T1000 (cell line): ENCODE data around the gene LMO1.

Experiments
- DNase-seq: peaks from one replicate; lab custom pipeline; 2025; ENCODE audit warnings: mixed read lengths; lab: John Stamatoyannopoulos, UW

The LMO1 gene

DNA sequence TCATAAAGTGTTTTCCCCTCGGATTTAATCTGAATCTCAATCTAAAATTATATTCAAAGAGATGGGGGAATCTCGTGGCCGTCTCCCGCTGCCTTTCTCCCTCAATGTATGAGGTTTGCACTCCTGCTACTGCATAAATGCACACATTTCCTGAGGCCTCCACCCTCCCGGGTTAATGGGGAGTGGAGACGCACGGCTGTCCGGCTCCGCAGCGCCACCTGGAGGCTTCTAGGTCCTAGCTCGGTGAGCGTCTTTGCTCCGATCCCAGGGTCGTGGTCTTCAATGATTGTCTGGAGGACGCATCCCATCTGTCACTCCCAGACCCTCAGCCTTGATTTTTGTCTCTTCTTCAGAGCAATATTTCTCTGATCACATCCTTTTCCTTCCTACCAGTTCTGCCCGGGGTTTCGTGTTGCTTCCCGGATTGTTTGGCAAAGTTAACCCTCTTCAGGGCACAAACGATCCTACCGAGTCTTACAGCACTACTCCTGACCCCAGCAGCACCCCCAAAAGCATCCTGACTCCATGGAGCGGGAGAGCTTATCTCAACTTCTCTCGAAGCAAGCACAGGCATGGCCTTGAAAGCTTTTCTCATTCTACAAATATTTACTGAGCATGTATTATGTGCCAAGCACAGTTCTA lies at the start of gene LMO1:
LMO1 (minus strand) TSS at position 110 of the 642 bp plus-strand sequence. CDS start 516 bp downstream, outside the sequence.
- DNase-seq = peak; percentile 38

DNA sequence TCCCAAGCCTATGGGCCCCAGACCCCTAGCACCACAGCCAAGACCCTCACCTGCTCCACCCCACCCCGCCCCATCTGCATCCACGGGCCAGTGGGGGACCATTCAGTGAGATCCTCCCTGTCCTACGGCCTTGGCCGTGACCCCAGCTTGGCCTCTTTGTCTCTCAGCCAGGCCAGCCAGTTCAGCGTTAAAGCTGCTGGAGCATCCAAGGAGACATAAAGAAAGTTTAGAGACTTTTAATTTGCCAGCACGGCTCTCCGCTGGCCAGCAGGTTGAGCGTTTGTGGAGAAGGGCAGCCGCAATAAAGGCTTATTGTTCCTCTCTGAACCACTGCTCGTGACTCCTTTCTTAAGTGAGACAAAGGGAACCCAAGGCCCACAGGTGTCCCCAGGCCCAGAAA lies 49.3 kb upstream of the LMO1 start:
- DNase-seq = no peak

GRCh38 chr11:8311366-8311765 lies 47.7 kb upstream of the LMO1 start:
- DNase-seq = no peak

DNA sequence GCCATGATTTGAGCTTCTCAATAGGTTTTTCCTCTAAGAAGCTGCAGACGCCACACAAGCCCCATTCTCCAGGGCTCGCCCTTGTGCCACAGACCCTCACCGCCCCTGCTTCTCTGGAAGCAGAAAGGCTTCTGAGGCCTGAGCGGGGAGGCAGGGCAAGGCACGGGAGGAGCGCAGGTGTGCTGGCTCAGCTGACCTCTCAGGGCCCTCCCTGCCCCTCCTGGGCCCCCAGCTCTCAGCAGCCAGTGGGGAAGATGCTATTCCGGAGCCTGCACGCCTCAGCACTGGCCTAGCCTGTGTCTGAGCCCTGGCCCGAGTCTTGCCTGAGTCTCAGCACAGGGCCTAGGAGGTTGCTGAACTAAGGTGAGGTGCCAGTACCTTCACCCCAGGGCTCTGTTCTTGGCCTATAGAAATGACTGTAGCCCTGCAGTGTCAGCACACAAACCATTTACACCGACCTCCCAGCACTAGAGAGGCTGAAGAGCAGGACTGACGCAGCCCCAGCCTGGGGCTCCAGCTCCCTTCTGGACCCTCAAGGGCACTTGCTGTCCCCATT lies 47.1 kb upstream of the LMO1 start:
- no peak for DNase-seq

- no peak for DNase-seq
Measured at GRCh38 chr11:8309862-8310261, 46.2 kb upstream of the LMO1 start.

DNA sequence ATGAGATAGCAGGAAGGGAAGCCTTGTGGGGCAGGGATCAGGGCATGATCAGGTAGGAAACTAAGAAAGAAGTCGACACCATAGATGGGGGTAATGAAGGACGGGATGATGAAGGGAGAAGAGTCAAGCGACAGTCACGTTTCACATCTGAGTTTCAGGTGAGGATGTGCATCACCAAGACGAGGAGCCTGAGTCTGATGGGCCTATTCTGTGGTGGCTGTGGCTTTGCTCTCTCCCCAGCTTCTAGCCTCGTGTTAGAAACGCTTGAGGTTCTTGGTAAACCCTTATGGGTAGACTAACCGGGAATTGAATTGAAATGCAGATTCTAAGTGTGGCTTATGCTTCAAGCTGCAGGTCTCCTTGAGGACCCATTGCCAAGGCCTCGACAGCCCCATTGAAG lies 45.6 kb upstream of the LMO1 start:
- no peak for DNase-seq

- DNase-seq = no peak
Measured at GRCh38 chr11:8307601-8308000, 43.9 kb upstream of the LMO1 start.

DNA sequence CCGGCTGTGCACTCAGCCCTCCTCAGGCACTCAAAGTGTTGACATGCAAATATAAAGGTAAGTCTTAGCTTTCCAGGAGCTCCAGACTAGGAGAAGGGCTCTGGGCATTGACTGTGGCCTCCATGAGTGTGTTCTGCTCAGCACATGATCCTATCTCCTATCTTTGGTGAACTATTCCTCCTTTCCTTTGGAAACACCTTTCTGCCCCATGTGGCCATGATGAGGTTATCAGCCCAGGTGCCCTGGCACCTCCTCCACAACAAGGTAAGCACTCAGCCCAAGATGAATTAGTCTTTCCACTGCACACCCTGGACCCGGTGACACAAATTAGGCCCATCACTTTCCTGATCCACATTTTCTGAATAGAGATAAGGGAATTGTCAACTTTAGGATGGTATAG lies 37.9 kb upstream of the LMO1 start:
- no peak for DNase-seq

GRCh38 chr11:8298801-8299786 lies 35.4 kb upstream of the LMO1 start:
- no peak for DNase-seq

DNA sequence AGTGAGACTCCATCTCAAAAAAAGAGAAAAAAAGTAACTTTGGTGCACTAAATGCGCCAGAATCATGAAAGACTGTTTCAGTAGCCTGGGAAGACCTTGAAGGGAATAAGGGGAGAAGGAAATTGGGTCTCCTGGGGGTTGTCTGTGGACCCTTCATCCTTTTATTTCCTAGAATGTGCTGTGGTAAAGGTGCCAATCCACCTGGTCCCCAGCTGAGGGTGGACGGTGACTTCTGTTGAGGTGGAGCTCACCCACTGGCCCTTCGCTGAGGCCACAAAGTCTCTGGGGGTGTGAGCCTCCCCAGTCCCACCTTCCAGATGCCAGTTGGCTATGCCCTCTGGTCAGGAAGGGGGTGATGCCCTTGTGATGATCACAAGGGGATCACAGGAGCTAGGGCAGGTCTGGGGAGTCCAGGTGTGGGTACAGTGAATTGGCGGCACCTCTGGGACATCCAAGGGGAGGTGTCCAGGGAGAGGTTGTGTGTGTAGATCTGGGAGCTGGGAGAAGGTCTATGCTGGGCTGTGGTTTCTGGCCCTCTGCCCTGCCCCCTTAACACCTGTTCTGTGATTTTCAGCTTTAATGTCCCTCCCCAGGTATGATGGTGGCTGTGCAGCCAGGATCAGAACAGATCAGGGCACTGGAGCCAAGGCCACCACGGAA lies 34.2 kb upstream of the LMO1 start:
- no peak for DNase-seq

GRCh38 chr11:8296872-8297271 lies 33.2 kb upstream of the LMO1 start:
- no peak for DNase-seq

DNA sequence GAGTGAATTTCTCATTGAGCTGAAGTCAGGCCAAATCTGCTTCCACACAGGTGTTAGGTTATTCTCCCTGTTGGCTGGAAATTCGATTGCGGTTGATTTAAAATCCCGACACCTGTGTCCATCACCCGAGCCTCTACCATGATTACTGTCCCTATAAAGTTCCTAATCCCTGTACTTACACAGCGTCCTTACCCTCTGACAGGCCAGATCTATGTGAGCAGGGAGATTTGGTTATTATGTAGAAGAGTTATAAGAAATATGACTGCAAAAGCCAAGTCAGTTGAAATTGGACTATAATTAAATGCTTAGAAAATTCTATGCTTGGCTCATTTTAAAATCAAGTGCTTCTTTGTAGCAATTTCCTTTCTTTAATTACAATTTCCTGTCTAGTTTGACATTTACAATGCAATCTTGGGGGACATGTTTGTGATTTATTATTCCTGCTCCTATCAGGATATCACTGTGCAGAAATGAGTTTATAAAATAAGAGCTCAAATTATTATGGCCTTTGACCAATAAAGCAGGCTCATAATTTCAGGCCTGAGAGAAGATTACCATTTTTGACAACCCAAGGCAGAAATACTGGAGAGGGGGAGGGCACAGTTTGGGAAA lies 32.5 kb upstream of the LMO1 start:
- DNase-seq = no peak

- no peak for DNase-seq
Measured at GRCh38 chr11:8294251-8294935, 30.7 kb upstream of the LMO1 start.

- no peak for DNase-seq
Measured at GRCh38 chr11:8293171-8293570, 29.5 kb upstream of the LMO1 start.

GRCh38 chr11:8292351-8292750 lies 28.7 kb upstream of the LMO1 start:
- no peak for DNase-seq

DNA sequence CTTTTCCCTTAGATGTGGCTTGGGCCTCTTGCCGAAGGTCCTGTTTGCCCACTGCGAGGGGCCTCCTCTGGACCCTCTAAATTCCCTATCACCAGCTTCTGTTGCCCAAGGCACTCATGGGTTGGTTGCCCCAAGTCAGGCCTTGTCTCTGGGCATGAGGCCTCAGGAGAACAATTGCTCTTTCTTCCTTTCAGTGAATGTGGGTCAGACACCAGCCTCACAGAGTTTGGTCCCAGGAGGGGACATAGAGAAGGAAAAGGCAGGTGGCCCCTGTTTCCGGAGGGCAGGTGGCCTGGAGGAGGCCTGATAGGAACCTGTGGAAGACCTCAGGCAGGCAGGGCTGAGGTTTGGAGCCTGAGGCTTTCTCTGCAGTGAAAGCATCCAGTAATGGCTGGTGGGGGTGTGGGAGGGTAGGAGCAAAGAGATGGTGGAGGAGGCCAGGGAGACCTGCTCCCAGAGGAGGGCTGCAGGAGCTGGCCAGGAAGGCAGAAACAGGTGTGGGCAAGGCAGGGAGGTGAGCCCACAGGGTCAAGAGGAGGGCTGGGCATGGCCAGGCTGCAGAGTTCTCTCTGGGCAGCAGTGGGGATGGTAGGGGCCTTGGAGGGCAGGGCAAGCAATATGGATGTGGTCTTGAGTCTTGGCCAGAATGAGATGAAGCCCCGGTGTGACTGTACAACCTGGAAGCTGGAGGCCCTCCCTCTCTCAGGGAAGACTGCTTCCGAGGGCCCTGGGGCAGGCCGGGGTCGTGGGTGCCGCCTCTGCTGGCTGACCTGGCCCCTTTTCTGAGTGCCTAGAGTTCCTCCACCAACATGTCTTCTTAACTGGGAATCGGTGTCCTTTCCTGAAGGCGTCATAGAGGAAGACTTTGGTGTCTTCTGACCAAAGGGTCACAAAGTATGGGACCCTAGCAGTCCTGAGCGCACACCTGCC lies 28.0 kb upstream of the LMO1 start:
- DNase-seq = no peak

- no peak for DNase-seq
Measured at GRCh38 chr11:8290081-8290810, 26.6 kb upstream of the LMO1 start.

DNA sequence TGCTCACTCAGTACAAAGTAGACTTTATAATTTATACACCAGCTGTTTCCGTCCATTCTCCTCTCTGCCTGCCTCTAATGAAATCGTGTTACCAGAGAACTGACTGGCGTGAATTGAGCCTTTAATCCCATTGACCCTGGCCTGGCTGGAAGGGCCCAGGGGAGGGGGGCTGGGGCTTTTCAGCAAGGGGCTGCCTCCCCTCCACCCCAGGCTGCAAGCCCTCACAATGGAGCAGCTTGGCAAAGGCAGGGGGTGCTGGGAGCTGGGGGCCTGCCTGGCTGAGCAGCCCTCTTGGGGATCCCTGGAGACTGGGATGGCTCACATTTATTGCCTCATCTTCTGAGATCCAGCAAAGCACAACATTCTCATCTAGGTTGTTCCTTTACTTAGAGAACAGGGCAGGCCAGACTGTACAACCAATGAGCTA lies 25.8 kb upstream of the LMO1 start:
- DNase-seq = no peak

GRCh38 chr11:8288824-8289491 lies 25.3 kb upstream of the LMO1 start:
- DNase-seq = no peak
